Effector CD4-positive, alpha-beta T cell (primary cell): Measurements from ENCODE around the gene CIAO2B.
"Not testable (repeated sequence)": the region's sequence is repeated elsewhere in the genome, so short reads cannot be mapped to it uniquely, and the experiment has no call there.

Experiments
- DNase-seq: peaks from one replicate; pipeline ENCODE4 v3.0.0-alpha.2; 2020

The CIAO2B gene

GRCh38 chr16:66955363-66956153 is 21.4 kb upstream of the CIAO2B start:
- not testable (repeated sequence) for DNase-seq

DNA sequence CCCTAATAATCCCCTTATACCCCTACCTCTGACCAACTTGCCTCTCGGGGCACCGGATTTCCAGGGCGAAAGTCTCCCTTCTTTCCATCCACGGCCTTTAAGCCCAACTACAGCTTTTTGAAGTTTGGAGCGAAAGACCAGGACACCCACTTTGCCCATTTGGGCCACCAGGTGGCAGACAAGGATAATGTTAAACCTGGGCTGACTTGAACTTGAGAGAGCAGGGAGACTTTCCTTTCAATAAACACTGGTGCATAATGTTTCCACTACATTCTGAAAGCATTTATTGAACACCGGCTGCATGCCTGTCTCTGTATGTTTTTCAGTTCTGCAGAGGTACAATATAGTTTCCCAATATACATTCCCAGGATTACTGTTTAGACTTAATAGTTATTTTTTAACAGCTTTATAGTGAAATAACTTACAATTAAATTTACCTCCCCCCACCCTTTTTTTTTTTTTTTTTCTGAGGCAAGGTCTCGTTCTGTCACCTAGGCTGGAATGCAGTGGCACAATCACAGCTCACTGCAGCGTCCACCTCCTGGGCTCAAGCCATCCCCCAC is 20.0 kb upstream of the CIAO2B start:
- peak; percentile 60 for DNase-seq

GRCh38 chr16:66953462-66954096 is 19.4 kb upstream of the CIAO2B start:
- DNase-seq, result no peak

GRCh38 chr16:66952430-66953110 is 18.4 kb upstream of the CIAO2B start:
- DNase-seq, result no peak

DNA sequence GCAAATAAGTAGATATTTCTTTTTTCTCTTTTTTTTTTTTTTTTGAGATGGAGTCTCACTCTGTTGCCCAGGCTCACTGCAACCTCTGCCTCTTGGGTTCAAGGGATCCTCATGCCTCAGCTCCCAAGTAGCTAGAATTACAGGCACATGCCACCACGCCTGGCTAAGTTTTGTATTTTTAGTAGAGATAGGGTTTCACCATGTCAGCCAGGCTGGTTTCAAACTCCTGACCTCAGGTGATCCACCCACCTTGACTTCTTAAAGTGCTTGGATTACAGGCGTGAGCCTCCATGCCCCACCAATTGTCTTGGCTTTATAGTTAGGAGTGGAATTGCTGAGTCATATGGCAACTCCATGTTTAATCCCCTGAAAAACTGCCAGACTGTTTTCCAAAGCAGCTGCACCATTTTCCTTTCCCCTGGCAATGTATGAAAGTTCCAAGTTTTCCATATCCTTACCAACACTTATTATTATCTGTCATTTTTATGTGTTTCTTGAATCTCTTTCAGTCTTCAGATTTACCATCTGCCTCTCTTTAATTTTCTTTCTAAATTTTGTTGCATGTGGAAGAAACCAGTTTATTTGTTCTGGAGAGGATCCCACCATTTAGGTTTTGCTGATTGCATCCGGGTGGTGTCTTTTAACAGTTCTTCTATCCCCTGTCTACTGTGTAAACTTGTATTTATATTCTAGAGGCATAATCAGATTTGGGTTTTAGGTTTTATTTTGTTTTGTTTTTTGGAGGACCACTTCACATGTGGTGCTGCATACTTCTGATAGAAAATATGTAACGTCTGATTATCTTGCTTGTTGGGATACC is 17.0 kb upstream of the CIAO2B start:
- DNase-seq, result no peak

- no peak for DNase-seq
Measured at GRCh38 chr16:66950437-66950836, 16.2 kb upstream of the CIAO2B start.

DNA sequence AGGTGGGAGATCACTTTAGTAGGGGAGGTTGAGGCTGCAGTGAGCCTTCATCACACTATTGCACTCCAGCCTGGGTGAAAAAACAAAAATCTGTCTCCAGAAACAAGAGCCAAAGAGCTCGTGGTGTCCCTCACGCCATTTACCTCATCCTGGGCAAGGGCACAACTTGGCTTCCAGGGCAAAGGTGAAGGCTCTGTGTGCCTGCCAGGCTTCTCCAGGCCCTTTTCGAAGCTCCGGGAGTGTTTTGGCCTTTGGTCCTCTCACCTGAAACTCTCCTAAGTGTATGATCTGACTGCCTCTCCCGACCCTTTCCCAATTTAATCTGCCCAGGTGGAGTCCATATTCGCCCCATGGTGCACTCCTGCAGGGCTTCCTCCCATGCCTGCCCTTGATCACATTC is 15.3 kb upstream of the CIAO2B start:
- no peak for DNase-seq

GRCh38 chr16:66948837-66949225 is 14.6 kb upstream of the CIAO2B start:
- no peak for DNase-seq

DNA sequence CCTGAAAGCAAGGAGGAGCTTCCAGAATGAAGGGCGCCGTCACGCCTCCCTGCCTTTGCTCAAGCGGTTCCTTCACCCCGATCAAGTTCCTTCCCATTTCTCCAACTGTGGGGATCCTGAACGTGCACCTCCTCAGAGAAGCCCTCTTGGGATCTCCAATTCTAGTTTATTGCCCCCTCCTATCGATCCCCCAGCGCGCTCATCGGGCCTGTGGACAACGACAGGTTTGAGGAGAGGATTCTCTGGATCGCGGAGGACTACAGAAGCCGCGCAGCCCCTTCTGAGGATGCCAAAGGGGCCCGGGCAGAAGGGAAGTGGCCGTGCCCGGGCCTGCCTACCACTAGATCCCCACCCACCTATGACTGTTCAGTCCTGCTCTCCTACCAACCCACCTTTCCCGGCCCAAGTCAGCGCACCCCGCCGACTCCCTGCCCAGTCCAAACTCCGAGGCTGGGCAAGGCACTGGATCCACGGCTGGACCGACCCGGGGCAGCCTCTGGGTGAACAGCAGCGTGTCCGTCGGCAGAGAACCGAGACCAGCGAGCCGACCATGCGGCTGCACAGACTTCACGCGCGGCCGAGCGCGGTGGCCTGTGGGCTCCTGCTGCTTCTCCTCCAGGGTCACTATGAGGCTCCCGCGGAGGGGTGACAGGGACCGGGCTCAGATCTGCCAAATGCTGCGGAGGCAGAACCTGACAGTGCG is 14.1 kb upstream of the CIAO2B start:
- DNase-seq, result no peak

DNA sequence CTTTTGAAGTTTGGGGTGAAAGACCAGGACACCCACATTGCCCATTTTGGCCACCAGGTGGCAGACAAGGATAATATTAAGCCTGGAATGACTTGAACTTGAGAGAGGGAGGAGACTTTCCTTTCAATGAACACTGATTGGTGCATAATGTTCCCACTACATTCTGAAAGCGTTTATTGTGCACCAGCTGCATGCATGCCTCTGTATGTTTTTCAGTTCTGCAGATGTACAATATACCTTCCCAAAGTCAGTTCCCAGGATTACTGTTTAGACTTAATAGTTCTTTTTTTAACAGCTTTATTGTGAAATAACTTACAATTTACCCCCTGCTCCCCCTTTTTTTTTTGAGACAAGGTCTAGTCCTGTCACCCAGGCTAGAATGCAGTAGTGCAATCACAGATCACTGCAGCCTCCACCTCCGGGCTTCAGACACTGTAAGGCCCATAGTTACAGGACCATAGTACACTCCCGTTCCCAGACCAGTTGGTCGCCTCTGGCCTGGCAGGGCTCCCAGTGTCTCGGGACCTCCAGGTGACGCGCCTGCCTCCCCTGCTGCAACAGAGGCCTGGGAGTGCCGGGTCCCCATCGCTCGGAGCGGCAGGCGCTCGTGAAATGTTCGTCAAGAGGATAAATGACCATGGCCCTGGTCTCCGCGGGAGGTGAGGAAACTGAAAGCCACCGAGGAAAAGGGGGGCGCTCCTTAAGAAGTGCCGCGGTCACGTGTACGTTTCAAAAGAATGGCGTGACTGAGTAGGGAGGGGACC is 13.3 kb upstream of the CIAO2B start:
- DNase-seq, result peak; percentile 80

DNA sequence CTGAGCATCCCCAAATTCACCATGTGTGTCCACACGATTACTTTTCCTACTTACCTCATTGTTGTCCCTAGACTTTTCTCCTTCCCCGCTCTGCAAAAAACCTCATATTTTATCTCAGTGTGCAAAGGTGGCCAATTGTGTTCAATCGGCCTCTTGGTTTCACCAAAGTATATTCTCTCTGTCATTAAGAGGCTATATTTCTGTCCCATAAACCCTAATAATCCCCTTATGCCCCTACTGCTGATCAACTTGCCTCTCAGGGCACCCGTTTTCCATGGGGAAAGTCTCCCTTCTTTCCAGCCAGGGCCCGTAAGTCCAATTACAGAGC is 12.7 kb upstream of the CIAO2B start:
- DNase-seq, result no peak

DNA sequence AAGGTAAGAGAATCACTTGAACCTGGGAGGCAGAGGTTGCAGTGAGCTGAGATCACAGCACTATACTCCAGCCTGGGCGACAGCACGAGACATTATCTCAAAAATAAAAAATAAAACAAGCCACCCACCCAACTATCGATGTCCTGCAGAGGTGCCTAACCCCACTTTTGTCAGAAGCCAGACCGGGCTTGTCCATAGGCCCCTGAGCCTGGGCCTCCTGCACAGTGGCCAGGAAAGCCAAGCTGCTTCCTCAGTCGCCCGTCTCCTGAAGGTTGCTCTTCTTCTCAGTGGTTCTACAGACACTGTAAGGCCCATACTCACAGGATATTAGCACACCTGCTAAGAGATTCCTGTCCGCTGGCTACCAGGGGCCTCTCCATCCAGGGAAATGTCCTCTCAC is 12.3 kb upstream of the CIAO2B start:
- DNase-seq, result no peak

DNA sequence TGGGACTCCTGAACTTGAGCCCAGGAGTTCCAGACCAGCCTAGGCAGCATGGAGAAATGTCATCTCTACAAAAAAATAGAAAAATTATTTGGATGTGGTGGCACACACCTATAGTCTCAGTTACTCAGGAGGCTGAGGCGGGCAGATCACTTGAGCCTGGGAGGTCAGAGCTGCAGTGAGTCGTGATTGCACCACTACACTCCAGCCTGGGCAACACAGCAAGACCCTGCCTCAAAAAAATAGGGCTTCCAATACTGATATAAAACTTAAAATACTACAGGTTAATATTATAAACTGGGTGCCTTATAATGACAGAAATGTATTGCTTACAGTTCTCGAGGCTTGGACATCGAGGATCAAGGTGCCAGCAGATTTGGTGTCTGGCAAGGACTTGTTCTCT is 11.7 kb upstream of the CIAO2B start:
- no peak for DNase-seq

DNA sequence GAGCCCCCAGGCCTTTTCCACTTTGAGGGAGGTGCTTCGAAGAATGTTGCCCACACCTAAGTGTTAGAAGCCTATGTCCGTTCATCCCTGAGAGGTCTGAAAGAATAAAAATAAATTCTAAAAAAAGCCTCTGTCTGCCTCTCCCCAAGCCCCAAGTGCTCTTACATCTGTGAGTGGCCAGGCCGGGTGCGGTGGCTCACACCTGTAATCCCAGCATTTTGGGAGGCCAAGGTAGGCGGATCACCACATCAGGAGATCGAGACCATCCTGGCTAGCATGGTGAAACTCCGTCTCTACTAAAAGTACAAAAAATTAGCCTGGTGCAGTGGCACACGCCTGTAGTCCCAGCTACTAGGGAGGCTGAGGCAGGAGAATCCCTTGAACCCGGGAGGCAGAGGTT is 10.8 kb upstream of the CIAO2B start:
- DNase-seq, result not testable (repeated sequence)

DNA sequence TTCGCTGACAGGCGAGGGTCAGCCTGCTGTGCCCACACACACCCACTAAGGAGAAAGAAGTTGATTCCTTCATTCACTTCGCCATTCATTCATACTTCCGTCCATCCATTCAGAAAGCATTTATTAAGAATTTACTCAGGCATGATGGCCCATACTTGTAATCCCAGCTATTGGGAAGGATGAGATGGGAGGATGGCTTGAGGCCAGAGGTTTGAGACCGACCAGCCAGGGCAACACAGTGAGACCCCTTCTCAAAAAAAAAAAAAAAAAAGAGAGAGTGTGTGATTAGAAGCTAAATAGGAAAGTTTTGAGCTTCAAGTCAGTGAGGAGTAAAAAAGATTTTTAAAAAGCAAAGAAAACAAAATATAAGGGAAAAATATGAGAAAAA is 9.8 kb upstream of the CIAO2B start:
- no peak for DNase-seq

DNA sequence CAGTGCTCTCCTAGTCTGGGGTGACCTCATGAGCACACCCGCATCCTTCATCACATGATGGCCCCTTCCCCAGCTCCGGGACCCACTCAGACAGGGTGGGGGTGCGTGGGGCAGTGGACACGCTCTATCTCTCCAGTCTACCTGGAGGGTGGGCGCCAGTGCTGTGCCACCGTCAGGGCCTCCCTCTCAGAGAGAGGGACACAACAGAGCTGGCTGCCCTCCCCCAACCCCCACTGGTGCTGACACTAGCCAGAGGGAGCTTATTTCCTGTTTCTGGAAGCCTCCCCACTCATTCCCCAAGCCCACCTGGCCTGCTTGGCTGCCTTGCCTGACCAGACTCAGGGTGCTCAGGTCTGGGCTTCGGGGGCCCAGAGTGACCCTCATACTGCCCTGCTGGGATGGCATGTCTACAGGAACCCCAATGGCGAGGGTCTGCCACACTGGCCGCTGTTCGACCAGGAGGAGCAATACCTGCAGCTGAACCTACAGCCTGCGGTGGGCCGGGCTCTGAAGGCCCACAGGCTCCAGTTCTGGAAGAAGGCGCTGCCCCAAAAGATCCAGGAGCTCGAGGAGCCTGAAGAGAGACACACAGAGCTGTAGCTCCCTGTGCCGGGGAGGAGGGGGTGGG is 9.3 kb upstream of the CIAO2B start:
- no peak for DNase-seq

- DNase-seq, result no peak
Measured at GRCh38 chr16:66942981-66943380, 8.8 kb upstream of the CIAO2B start.

DNA sequence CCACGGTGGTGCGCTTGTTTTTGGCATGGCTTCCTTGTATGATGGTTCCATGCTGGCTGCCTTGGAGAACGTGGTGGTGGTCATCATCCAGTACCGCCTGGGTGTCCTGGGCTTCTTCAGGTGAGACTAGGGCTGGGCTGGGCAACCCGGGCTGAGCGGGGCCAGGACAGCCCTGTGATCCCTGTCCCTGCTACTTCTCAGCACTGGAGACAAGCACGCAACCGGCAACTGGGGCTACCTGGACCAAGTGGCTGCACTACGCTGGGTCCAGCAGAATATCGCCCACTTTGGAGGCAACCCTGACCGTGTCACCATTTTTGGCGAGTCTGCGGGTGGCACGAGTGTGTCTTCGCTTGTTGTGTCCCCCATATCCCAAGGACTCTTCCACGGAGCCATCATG is 6.0 kb upstream of the CIAO2B start:
- DNase-seq, result no peak

DNA sequence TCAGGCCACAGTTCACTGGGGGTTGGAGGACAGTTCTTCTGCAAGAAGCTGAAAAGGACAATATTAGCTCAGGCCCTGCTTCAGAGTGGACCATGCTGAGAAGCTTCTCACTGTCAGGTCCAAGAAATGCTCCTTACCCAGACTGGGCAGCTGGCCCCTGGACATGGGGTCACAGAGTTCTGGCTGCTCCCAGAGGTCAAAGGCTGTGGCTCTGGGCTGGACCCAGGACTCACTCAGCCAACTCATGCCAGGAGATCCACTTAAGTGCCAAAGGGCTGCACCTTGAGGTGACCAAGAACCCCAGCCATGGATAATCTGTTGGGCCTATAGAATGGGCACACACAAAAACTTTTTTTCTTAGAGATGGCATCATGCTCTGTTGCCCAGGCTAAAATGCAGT is 5.2 kb upstream of the CIAO2B start:
- no peak for DNase-seq

GRCh38 chr16:66937725-66938337 is 3.6 kb upstream of the CIAO2B start:
- DNase-seq, result no peak
